HG03558 (cell line): ENCODE data around the gene ERMP1.
"Not testable (repeated sequence)": the region's sequence is repeated elsewhere in the genome, so short reads cannot be mapped to it uniquely, and the experiment has no call there.

ENCODE experiments used
- ATAC-seq: cut with Tn5 transposase; IDR thresholded peaks from one replicate; pipeline ENCODE4 v1.9.1; 2021; ENCODE audit warnings: moderate number of reproducible peaks; ENCODE audit not compliant: unreplicated experiment; ENCODE audit errors: extremely low read depth

The ERMP1 gene

DNA sequence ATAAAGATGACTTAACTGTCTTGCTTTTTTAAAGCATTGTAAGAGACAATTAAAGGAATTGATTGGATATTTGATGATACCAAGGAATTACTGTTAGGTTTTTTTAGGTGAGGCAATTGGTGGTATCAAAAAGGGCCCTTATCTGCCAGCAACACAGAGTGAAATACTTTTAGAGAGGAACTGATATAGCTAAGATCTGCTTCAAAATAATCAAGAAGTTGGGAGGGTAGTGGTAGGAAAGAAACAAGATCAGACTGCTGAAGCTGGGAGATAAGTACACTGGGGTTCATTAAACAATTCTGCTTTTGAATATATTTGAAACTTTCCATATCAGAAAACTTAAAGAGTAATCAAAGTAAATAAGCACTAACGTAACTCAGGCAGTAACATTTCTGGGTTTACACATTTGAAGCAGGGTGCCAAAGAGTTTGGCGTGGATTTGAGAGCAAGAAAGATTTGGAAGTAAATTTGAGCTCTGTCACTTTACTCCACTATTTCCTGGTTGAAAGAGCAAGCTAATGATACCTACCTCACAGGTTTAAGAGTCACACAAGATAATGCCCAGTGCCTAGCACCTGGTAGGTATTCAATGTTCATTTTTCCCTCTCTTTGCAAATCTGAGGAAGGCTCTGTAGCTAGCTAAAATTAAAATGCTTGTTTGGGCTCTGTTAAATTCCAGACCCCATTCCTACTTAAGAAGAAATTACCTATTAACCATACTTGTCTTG lies 6.9 kb downstream of the ERMP1 start:
- ATAC-seq = no peak

DNA sequence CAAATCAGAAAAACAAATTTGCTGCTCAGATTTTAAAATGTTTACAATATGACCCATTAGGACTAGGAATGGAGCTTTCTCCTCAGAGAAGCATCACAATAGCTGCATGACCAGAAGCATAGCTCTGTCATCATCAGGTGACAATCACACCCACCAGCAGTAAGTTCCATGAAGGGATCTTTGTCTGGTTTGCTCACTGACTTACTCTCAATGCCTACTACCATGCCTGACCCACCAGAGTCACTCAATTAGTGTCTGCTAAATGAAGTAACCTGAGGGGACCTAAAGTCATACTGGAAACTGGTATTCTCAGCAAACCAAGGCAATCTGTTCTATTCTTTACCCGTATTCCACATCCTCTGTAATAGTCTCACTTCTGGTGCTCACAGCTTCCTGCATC lies 7.7 kb downstream of the ERMP1 start:
- no peak for ATAC-seq

DNA sequence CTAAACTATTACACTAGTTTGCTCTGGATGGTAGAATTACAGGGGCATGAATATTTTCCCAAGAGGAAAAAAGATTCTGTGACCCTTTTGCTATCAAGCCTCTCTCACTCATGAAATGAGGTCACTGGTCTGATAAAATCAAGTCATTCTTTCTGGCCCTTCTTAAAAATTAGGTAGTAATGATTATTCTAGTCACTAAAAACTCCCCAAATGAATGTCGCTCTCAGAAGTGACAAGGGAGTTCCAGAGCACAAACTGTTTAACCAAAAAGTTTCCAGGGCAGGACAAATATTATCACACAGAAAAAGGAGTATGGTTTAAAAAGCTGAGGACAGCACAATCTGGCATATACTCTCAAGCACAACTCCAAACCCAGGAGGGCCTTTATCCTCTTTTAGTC lies 12.5 kb downstream of the ERMP1 start:
- ATAC-seq = no peak

DNA sequence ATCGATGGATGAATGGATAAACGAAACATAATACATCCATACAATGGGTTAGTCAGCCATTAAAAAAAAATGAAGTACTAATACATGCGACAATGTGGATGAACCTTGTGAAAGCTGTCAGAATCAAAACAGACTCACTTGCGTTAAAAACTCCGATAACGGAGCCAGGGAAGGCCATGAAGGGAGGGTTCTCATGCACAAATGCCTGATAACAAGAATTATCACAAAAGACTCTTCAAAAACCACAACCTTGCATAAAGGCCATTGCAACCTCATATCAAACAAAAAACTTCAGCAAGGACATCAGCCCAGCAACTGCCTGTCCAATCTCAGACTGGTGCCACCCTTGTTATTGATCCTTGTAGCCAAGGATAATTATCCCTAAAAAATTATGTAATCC lies 13.7 kb downstream of the ERMP1 start:
- ATAC-seq = no peak

DNA sequence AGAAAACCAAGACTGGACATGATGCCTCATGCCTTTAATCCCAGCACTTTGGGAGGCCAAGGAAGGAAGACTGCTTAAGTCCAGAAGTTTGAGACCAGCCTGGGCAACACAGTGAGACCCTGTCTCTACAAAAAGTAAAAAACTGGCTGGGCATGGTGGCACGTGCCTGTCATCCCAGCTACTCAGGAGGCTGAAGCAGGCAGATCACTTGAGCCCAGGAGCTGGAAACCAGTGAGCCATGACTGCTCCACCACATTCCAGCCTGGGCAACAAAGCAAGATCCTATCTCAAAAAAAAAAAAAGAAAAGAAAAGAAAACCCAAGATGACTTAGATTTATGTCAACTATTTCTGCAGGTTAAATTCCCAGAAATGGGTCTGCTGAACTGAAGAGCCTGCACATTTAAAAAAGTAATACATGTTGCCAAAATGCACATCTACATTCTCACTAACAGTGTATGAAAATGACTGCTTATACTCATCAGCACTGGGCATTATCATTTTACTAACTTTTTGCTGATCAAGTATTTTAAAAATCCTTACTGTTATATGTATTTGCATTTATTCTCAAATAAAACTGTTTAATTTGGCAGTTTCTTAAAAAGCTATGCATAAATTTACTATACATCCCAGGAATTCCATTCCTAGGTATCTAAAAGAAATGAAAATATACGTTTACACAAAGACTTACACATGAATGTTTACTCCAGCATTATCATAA lies 14.3 kb downstream of the ERMP1 start:
- ATAC-seq = no peak

DNA sequence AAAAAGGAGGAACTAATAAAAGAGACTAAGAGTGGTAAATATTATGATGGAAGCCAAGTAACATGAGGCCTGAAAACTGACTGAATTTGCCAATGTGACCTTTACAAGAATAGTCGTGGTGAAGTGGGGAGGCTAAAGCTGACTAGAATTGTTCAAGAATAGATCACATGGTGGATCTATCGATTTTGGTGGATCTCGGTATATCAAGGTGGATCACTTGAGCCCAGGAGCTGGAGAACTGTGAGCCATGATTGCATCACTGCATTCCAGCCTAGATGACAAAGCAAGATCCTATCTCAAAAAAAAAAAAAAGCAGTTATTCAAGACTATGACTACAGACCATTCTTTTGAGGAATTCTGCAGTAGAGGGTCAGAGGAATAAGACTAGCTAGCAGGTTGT lies 15.1 kb downstream of the ERMP1 start:
- no peak for ATAC-seq

DNA sequence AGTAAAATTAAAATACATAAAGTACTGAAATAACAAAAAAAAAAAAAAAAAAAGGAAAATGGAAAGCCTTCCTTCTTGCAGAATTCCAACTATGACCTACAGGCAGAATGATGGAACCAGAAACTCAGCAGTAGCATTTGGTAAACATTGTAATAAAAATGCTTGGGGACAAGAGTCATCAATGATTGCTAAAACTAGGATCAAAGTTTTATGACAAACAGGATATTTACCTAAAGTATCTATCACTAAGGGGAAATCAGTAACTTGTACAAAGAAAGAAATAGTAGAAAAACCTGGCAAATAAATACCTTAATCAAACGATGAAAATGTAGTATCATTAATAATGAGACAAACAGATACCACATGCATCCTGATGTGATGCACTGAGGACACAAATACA lies 17.5 kb downstream of the ERMP1 start:
- no peak for ATAC-seq

DNA sequence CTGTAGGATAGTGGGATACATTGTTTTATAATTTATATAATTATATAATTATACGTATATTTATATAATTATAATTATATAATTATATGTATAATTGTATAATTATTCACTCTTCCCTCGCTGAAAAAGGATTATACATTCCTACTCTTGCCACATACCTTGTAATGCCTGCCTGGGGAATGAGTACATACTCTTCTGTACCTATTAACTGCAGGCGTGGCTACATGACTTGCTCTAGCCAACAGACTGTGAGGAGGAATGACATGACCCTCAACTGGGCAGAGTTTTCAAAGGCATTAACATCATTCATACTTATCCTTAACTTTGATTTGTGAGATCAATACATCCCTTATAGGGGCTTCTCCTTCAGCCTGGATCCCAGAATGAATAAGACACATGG lies 19.1 kb downstream of the ERMP1 start:
- no peak for ATAC-seq

DNA sequence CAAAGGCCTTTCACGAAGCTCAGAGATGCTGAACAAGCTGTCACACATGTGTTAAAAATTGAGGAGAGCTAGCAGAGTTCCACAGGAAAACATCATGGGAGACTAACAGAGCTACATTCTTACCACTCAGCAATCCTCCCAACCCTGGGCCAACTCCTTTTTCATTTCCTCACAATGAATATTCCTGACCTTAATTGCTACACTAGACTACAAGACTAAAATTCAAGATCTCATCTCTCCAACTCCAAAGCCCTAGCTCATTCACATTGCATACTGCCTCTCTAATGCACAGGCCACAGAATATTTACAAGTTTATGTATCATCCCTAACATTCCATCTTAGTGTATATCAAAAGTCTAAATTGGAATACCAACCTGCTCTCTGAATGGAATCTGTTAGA lies 21.2 kb downstream of the ERMP1 start:
- no peak for ATAC-seq

DNA sequence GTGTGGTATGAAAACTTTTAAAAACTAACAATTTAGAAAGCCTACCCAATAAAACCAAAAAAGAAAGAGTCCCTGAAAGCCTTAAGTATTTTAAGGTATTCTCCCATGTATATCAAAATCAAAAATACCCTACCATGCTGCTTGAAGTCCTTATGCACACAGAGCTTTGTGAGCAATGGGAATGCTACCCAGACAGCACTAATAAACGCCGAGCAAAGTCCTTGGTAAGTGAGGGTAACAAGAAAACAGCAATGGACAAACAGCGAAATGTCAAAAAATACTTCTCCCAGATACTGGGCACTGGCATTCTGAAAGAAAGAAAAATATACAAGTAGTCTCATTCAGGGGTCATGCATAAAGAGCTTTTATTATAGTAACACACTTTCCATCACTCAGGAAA lies 27.4 kb downstream of the ERMP1 start:
- no peak for ATAC-seq

DNA sequence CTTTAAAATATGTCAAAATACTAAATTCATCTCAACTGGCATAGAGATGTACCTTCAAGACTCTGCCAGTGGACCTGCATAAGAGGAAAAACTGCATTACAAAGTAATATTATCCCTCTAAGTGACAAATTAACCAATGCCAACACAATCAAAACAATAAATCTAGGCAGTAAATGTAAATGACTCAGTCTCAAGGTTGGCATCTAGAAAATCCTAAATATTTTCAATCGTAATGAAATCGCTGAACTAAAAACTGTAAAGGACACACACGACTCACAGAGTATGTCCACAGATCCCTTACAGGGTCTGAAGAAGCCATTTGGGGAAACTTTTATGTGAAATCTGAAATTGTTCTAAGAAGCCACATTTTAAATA lies 31.2 kb downstream of the ERMP1 start:
- no peak for ATAC-seq

DNA sequence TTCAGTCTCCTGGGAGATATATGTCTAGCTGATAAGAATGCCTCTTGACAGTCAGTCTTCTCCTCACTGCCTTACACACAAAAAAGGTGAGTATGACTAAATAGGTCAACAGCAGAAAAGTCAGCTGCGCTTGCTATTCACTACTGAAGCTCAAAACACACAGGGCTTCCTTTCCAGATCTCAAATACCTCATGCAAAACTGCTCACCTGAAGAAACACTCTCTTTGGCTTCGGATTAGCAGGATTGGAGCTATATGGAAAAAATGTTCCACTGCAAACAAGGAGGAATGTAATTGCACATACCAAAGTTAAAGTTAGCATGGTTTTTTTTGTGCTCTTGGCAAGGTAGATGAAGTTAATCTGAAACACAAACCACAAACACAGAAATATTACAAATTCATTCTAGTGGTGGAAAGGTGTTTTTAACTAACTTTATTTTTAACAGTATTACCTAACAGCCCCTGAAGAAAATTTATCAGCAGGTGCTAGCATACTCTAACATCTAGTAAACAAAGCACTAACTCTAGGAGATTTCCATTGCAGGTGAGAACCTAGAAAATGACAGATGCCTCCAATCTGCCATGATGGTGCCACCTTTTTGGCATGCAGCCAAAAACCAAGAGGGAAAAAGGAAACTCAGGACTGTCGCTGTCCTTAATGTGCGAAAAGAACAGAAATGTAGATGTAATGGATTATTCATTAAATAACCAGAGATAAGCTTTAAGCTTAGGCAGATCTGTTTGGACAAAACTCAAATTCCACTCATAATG lies 31.8 kb downstream of the ERMP1 start:
- ATAC-seq = no peak

DNA sequence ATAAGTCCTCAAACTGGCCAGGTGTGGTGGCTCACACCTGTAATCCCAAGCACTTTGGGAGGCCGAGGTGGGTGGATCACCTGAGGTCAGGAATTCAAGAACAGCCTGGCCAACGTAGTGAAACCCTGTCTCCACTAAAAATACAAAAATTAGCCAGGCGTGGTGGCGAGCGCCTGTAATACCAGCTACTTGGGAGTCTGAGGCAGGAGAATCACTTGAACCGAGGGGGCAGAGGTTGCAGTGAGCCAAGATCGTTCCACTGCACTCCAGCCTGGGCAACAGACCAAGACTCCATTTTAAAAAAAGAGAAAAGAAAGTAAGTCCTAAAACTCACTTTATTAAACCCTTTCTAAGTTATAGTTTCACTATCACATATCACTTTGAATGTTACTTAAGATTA lies 32.5 kb downstream of the ERMP1 start:
- not testable (repeated sequence) for ATAC-seq

DNA sequence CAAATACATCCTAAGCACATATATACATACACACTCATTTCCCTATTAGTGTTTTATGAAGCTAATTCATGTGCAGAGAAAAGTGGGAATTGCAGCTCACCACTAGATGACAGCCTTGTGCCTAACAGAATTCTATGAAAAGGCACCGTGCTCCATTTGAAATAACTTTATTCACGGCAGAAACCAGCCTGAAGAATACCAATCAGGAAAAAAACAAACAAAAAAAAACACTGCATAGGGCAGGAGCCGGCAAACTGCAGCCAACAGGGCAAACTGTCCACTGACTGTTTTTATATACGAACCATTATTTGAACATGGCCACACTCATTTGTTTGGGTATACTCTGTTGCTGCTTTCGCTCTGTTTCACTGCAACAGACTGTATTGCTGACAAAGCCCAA lies 33.6 kb downstream of the ERMP1 start:
- no peak for ATAC-seq

DNA sequence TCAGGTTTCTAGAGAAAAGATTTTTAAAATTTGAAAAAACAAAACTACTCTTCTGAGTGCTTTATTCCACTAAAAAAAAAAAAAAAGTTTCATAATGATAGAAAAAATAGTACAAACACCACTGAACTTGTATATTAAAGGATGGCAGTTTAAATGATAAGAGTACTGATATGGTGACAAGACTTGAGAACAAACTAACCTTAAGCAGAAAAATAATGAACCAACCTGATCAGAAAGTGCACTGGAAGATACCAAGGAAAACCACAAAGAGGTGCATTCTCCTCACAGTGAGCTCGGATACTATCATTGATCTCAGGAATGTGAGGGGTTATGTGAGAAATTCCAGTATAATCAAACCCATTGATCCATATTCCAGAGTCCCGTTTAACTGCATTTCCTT lies 34.3 kb downstream of the ERMP1 start:
- no peak for ATAC-seq

DNA sequence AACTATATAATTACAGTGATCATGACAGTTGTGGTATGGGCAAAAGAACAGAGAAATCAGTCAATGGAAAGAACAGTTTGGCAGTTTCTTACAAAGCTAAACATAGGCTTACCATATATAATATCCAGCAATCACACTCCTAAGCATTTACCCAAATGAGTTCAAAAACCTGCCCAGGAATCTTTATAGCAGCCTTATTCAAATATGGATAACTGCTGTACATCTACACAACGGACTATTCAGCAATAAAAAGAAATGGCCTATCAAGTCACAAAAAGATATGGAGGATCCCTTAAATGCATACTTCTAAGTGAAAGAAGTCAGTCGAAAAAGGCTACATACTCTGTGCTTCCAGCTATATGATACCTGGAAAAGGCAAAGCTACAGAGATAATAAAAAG lies 36.6 kb downstream of the ERMP1 start:
- ATAC-seq = no peak

DNA sequence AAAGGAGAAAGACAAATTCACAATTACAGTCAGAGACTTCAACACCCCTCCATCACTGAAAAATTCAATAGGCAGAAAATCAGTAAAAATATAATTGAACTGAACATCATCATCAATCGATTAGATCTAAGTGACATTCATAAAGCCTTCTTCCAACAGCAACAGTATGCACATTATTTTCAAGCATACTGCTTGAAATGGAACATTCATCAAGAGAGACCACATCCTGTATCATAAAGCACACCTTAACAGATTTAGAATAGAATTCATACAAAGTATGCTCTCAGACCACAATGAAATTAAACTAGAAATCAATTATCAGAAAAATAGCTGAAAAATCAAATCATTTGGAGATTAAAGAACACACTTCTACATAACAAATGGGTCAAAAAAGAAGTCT lies 39.1 kb downstream of the ERMP1 start:
- no peak for ATAC-seq

DNA sequence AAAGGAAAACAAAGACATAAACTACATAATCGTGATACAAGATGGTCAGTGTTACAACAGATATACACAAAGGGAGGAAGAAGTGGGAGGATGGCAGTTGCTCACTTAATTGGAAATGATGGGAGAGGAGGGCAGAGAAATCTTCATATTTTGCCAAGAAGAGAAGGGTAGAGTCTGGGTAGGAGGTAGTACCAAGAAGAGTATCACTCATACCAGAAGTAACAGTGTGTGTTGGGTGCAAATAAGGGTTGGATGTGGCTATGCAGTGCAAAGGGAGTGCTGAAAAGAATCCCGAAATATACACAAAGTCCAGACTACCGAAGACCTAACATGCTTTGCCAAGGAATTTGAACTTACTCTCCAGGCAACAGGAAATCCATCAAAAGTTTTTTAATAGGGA lies 41.0 kb downstream of the ERMP1 start:
- no peak for ATAC-seq

DNA sequence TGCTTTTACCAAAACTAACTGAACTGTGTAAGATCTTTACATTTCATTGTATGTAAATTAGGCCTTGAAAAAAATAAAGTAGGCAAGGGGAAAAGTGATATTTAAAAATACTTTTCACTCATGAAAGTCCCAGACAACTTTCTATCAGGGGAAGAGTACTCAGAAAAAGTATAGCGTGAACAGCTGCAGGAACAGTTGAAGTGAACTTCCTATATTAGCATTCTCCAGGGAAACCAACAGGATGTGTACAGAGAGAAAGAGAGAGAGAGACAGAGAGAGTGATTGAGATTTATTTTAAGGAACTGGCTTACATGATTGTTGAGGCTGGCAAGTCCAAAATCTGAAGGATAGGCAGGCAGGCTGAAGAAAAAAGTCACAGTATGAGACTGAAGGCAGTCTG lies 42.0 kb downstream of the ERMP1 start:
- no peak for ATAC-seq

DNA sequence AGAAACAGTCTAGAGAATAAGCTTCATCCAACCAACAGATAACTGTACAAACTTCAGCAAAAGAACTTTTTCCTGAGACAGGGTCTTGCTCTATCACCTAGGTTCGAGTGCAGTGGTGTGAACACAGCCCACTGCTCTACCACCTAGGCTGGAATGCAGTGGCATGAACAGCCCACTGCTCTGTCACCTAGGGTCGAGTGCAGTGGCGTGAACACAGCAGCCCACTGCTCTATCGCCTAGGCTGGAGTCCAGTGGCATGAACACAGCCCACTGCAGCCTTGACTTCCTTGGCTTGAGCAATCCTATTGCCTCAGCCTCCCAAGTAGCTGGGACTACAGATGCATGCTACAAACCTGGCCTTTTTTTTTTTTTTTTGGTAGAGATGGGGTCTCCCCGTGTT lies 43.4 kb downstream of the ERMP1 start:
- no peak for ATAC-seq

DNA sequence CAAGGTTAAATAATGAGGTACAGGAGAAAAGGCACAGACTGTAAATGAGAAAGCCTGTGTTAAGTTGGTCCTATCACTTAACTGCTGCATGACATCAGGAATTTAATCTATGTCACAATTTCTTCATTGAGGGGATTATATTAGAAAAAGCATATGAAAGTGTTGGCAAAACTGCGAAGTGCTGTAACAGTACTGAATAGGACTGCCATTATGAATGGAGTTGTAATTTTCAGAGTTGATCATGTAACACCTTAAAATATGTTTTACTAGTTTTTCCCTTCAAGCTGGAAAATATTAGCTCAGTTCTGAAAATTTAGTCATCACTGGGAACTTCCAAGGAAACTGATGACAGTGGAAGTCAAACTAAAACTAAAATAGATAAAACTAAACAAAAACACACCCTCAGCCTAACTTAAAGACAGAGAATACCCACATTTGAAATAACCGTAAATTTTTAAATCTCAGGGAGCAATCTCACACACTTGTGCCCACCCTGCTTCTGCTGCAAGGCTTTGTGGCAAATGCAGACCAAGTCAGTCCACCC lies 45.1 kb downstream of the ERMP1 start:
- no peak for ATAC-seq
